Measurements from ENCODE around the gene TCHP.

GRCh38 chr12:109967383-109968031 lies 67.4 kb downstream of the TCHP start:
- TF ChIP-seq POLR2A (IDR thresholded peaks at IDR 0.05) (no peak), CTCF (IDR thresholded peaks at IDR 0.05) (no peak)
